Endothelial cell of umbilical vein (primary cell): Measurements from ENCODE around the gene MMD. TPM values are rescaled to one million over a fixed set of nuclear protein-coding genes. Genes with fewer than 3 reads are reported as not detected.

Experiments used
- BruUV-seq: library from RNA; stranded (reverse); fragments of 400-500 nt; replicated peaks from 2 replicates; lab custom pipeline; 2021; lab: Mats Ljungman, UMichigan
- CTCF ChIA-PET: fragments of 300-600, 350-600 bp; sonication (Branson Sonifier 250); formaldehyde crosslinking; loops from one replicate; lab custom pipeline; 2021; ENCODE audit warnings: antibody characterized with exemption, inconsistent platforms; lab: Charles Lee
- POLR2A ChIA-PET: fragments of 300-600, 350-600 bp; sonication (Branson Sonifier 250); formaldehyde crosslinking; loops from one replicate; lab custom pipeline; 2021; ENCODE audit warnings: antibody characterized with exemption, inconsistent platforms; lab: Charles Lee
- DNase-seq: peaks from one replicate; pipeline ENCODE4 v3.0.0-alpha.2; 2011; ENCODE audit warnings: low read depth, low spot score
- FAIRE-seq: peaks from 2 replicates; lab custom pipeline; 2011; peaks lifted over from hg19 to GRCh38; lab: Jason Lieb, UNC
- H2AFZ ChIP-seq: 2 replicates; pipeline ENCODE4 v1.6.0; 2012; ENCODE audit warnings: low read depth, low read length, control low read depth, inconsistent platforms
- H3K27ac ChIP-seq: 2 replicates; pipeline ENCODE4 v1.5.1; 2011; ENCODE audit warnings: low read depth, mild to moderate bottlenecking, control low read depth, low read length, moderate library complexity; ENCODE audit not compliant: insufficient read depth
- H3K27me3 ChIP-seq, 2 experiments: 2 replicates each; pipeline versions ENCODE4 v1.6.0 to v1.6.1; 2011; ENCODE audit warnings: low read length in 2 of 2, mixed read lengths in 1 of 2; ENCODE audit not compliant: control insufficient read depth in 2 of 2, insufficient read depth in 2 of 2
- H3K36me3 ChIP-seq, 2 experiments: 2 replicates in 1 of 2; 3 replicates in 1 of 2; pipeline ENCODE4 v1.5.1; 2011; ENCODE audit warnings: low read length in 2 of 2, mild to moderate bottlenecking in 1 of 2, moderate library complexity in 1 of 2; ENCODE audit not compliant: control insufficient read depth in 2 of 2, insufficient read depth in 2 of 2; ENCODE audit errors: extremely low read depth in 1 of 2
- H3K4me1 ChIP-seq: 3 replicates; pipeline ENCODE4 v1.5.1; 2011; ENCODE audit warnings: mild to moderate bottlenecking, low read length; ENCODE audit not compliant: control insufficient read depth, insufficient read depth; ENCODE audit errors: extremely low read depth
- H3K4me2 ChIP-seq: 2 replicates; pipeline ENCODE4 v1.6.1; 2011; ENCODE audit warnings: low read length, control low read depth, mixed read lengths; ENCODE audit not compliant: insufficient read depth
- H3K4me3 ChIP-seq, 3 experiments: fragments of 200-600 bp in 1 of 3; sonication (generic), shearing (Covaris generic) in 1 of 3; replicated peaks in 1 of 3; 2 replicates each; pipeline ENCODE4 v1.5.1; 2011 to 2016; ENCODE audit warnings: control low read depth in 3 of 3, low read length in 3 of 3, mild to moderate bottlenecking in 2 of 3, inconsistent platforms in 1 of 3, low read depth in 1 of 3, moderate library complexity in 1 of 3; ENCODE audit not compliant: insufficient read depth in 1 of 3
- H3K79me2 ChIP-seq: 2 replicates; pipeline ENCODE4 v1.6.0; 2012; ENCODE audit warnings: low read length, inconsistent platforms; ENCODE audit not compliant: control insufficient read depth, insufficient read depth
- H3K9ac ChIP-seq: replicated peaks from 2 replicates; pipeline ENCODE3; 2011; ENCODE audit warnings: low read length, control low read depth; ENCODE audit not compliant: insufficient read depth; ENCODE audit errors: extremely low read depth
- H3K9me1 ChIP-seq: replicated peaks from 3 replicates; pipeline ENCODE4 v1.6.0; 2011; ENCODE audit warnings: mild to moderate bottlenecking, low read length; ENCODE audit not compliant: control insufficient read depth, insufficient read depth; ENCODE audit errors: extremely low read depth
- H3K9me3 ChIP-seq: replicated peaks from 2 replicates; pipeline ENCODE4 v1.5.1; 2012; ENCODE audit warnings: low read length, inconsistent platforms; ENCODE audit not compliant: control insufficient read depth, insufficient read depth
- H4K20me1 ChIP-seq: replicated peaks from 2 replicates; pipeline ENCODE3; 2011; ENCODE audit warnings: mild to moderate bottlenecking, low read length; ENCODE audit not compliant: control insufficient read depth, insufficient read depth; ENCODE audit errors: extremely low read depth
- CTCF ChIP-seq, 2 donors: IDR thresholded peaks; 1 replicate in 1 of 2; 2 replicates in 1 of 2; pipeline ENCODE4 v1.5.1; 2011; ENCODE audit warnings: low read length in 2 of 2, mild to moderate bottlenecking in 2 of 2, moderate library complexity in 2 of 2, control low read depth in 1 of 2, inconsistent platforms in 1 of 2, low read depth in 1 of 2; ENCODE audit not compliant: insufficient read depth in 1 of 2; ENCODE audit errors: extremely low read depth in 1 of 2
- EZH2 ChIP-seq: IDR thresholded peaks from 2 replicates; pipeline ENCODE4 v1.6.1; 2012; ENCODE audit warnings: borderline replicate concordance, low read depth, mild to moderate bottlenecking, moderate library complexity, low read length, inconsistent platforms; ENCODE audit not compliant: severe bottlenecking
- FOS ChIP-seq: IDR thresholded peaks from 2 replicates; pipeline ENCODE4 v1.6.1; 2011; ENCODE audit warnings: mild to moderate bottlenecking, low read length, moderate library complexity, borderline replicate concordance; ENCODE audit not compliant: insufficient read depth
- GATA2 ChIP-seq: IDR thresholded peaks from 2 replicates; pipeline ENCODE4 v1.7.0; 2011; ENCODE audit warnings: low read depth, mild to moderate bottlenecking, moderate library complexity, mixed read lengths, low read length; ENCODE audit not compliant: insufficient read length, insufficient read depth
- JUN ChIP-seq: IDR thresholded peaks from 2 replicates; pipeline ENCODE4 v1.6.1; 2011; ENCODE audit warnings: borderline replicate concordance, low read depth; ENCODE audit not compliant: insufficient read length, insufficient read depth
- MYC ChIP-seq: IDR thresholded peaks from one replicate; pipeline ENCODE4 v1.6.1; 2011; ENCODE audit warnings: mild to moderate bottlenecking, low read depth, low read length
- POLR2A ChIP-seq: IDR thresholded peaks from 2 replicates; pipeline ENCODE4 v1.6.1; 2012; ENCODE audit warnings: low read depth, mild to moderate bottlenecking, control low read depth, low read length
- POLR2AphosphoS5 ChIP-seq: IDR thresholded peaks from 2 replicates; pipeline ENCODE4 v1.6.1; 2012; ENCODE audit warnings: low read depth, mild to moderate bottlenecking, control low read depth, low read length, moderate library complexity; ENCODE audit not compliant: insufficient read depth
- dilution Hi-C: fragments of 300-500 bp; cut with MboI; formaldehyde crosslinking; loops from one replicate; pipeline ENCODE4 v1.15.0; 2019; ENCODE audit warnings: low sequenced_read_pairs; ENCODE audit not compliant: extremely low pct_ligation_motif_present
- intact Hi-C: fragments of 100-400 bp; cut with micrococcal nuclease; formaldehyde crosslinking; loops from one replicate; pipeline ENCODE4 v1.10.0; 2022
- polyA plus RNA-seq, 4 experiments: library from polyadenylated mRNA; depleted of rRNA in 3 of 4; stranded (reverse) in 3 of 4; unstranded in 1 of 4; fragments of >200 nt; gene quantifications; 2 replicates each; pipeline versions ENCODE4 v1.2.1 to v1.2.3, GENCODE V29; 2011 to 2012; ENCODE audit warnings: missing spikeins in 1 of 4
- total RNA-seq: library from RNA; stranded (reverse); gene quantifications from 2 replicates; pipeline ENCODE4 v1.2.3, GENCODE V29; 2021
- TF ChIP-seq, protein P1 (sequence below): IDR thresholded peaks from 2 replicates; pipeline ENCODE4 v1.6.1; 2011; ENCODE audit not compliant: insufficient read depth, insufficient read length

The MMD gene
- total and polyA plus RNA-seq, 2 donors (not counting 3 experiments of a cell fraction or from before 2014, with no cell fraction given): 5.6 to 9.3 TPM

DNA sequence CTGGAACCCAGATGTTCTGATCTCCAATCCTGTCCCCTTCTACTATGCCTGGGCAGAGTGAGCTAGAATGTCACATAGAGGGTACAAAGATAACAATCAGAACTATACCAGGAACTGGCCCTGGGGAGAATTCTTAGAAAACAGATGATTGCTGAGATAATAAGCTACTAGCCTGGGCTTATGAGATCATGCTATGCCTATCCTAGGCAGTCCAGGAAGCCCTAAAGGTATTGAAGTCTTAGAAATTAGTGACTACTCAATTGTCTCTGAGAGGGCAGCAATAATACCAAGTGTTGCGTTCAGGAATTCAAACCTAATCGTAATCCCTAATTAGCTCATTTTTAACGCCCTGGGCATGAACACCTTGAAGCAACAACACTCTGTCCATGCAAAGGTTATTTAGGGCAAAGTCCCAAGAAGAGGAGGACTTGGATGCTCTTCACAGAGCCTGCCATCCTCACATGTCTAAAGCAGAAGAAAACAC is 77.1 kb downstream of the MMD start:
- peaks cover 6 to 7% of the 10 kb centered on the region in 2 experiments for H3K27me3 ChIP-seq
- H3K27ac ChIP-seq: no peak overlapping the region
- no peak overlapping the region for H3K9ac ChIP-seq
- POLR2A ChIA-PET: no interaction called here
- no TSS peak for BruUV-seq
- no peaks in the 10 kb centered on the region for H3K4me1 ChIP-seq
- H3K79me2 ChIP-seq: no peaks in the 10 kb centered on the region
- H3K9me1 ChIP-seq: no peaks in the 10 kb centered on the region
- no peak for FAIRE-seq
- intact Hi-C loops (no loop called here), dilution Hi-C loops (no loop called here)
- no peak overlapping the region for H3K4me3 ChIP-seq
- TF ChIP-seq CTCF (IDR thresholded peaks at IDR 0.05; ENCODE audit: extremely low read depth in 1 of 2, insufficient read depth in 1 of 2, low read depth in 1 of 2, low read length in 2 of 2): no peak
- no peak for TF ChIP-seq JUN
- TF ChIP-seq POLR2A: no peak
- no peak for TF ChIP-seq FOS
- no peak for TF ChIP-seq GATA2
- TF ChIP-seq MYC: no peak
- TF ChIP-seq, protein P1, sequence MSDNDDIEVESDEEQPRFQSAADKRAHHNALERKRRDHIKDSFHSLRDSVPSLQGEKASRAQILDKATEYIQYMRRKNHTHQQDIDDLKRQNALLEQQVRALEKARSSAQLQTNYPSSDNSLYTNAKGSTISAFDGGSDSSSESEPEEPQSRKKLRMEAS: no peak
- TF ChIP-seq POLR2AphosphoS5: no peak
- no peak for TF ChIP-seq EZH2
- CTCF ChIA-PET: interaction anchor here (0.8 to 1.6 kb wide), 2 partner anchors 11 to 352 kb away, joined by 4 to 6 read pairs; no protein-coding TSS in a partner anchor
- DNase-seq: no peak
- H3K4me2 ChIP-seq: no peak overlapping the region
- no peaks in the 10 kb centered on the region for H3K36me3 ChIP-seq
- no peaks in the 10 kb centered on the region for H4K20me1 ChIP-seq
- no peak overlapping the region for H2AFZ ChIP-seq
- no peaks in the 10 kb centered on the region for H3K9me3 ChIP-seq
